Breast epithelium (tissue), 3 donors: ENCODE data around the gene RNF41.

ENCODE experiments used
- CTCF ChIP-seq, 3 donors: fragments of 450-650 bp; IDR thresholded peaks; one replicate each; pipeline ENCODE4 v1.5.1; 2016 to 2017; ENCODE audit warnings: antibody characterized with exemption in 3 of 3, mild to moderate bottlenecking in 3 of 3, moderate library complexity in 3 of 3
- POLR2AphosphoS5 ChIP-seq, 3 donors: sonication (generic); formaldehyde crosslinking; IDR thresholded peaks; one replicate each; pipeline ENCODE4 v1.6.1; 2017; ENCODE audit warnings: antibody characterized with exemption in 3 of 3

- TF ChIP-seq CTCF (IDR thresholded peaks at IDR 0.05), result no peak
- no peak for TF ChIP-seq POLR2AphosphoS5 (IDR thresholded peaks at IDR 0.05)
These were observed 45.8 kb upstream of the RNF41 start for GRCh38 chr12:56267443-56268071.
